HG03039 (cell line): Measurements from ENCODE around the gene ZNF280B.
"Not testable (repeated sequence)": the region's sequence is repeated elsewhere in the genome, so short reads cannot be mapped to it uniquely, and the experiment has no call there.

Source experiments
- ATAC-seq: cut with Tn5 transposase; IDR thresholded peaks from one replicate; pipeline ENCODE4 v1.9.1; 2021; ENCODE audit warnings: mild to moderate bottlenecking, moderate library complexity; ENCODE audit not compliant: unreplicated experiment

Gene ZNF280B

DNA sequence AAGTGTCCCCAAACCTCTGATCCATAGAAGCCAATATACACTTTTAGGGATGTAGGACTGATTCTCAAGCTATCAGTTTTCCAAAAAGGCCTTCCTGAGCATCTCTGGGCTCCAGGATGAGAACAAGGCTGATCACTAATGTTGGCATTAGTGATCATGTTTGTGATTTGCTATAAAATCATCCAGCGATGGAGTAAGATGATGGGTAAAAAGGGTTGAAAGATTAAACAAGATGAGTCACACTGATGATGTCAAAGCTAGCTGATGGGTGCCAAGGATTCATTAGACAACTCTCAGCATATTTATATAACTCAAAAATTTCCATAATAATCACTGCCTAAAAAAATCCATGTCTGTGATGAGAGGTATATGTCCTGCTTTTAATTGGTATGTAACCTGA is 42.8 kb downstream of the ZNF280B start:
- ATAC-seq, result no peak

DNA sequence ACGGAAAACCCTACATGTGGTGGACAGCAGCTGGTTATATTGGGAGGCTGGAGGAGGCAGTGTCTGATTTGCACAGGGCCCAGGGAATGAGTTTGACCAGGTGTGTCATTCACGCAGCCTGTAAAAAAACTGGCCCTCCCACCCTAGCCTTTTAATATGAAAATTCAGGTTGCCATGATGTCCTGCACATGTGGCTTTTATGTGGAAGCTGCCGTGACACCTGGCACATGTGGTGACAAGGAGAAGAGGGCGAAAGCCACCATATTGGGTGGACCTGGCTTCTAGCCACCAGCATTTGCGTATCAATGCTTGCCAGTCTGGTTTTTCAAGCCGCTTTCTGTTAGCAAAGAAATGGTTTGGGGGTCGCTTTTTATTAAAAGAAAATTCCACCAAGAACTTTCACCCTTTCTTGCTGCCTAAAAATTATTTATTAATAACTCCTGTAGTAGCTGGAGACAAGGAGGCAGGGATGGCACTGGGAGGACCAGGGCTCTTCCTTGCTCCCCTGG is 43.4 kb downstream of the ZNF280B start:
- no peak for ATAC-seq

DNA sequence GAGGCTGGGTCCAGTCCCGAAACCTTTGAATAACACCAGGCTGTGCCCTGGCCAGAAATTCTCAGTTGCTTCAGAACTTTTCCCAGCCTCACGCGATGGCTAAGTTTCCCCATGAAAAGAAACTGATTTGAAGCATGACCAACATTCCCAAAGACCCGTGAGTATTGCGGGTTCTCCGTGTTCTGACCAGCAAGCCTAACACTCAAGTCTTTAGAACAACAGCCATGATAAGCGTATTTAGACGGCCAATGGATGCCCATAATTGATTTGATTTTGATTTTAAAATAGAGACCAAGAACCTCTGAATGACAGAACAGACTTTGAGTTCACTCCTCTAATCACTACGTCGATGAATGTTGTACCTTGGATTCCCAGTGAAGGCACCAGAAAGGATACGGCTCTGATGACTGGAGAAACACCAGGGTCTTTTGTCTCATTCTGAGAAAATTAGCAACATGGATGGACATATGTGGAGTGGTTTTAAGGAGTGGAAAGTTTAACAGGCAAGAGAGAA is 43.9 kb downstream of the ZNF280B start:
- no peak for ATAC-seq

DNA sequence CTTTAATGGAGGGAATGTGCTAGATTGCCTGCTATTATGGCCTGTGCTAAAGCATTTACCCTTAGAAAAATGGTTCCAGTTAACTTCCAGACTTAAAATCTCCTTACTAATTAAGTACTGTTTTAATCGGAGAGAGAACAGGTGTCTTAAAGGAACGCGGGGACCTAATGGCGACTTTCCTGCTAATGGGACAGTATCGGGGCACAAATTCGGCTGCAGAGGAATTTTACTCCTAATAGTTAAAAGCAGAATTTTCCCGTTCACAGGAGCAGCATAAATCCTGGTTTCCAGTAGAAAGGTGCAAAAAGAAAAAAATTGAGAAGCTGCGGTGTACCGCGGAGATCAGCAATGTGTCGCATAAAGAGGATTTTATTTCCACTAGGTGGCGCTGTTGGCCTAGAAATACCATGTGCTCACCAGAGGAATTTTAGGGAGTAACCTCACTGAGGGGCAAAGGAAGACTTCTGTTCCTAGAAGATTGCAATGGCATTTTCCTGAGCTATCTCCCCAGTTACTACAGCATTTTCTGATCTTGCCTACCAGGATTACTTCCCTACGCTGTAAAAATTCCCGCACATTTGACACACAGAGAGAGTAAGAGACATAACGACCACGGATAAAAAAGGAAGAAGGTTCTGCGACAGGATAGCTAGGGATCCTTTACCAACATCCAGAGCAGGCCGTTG is 44.5 kb downstream of the ZNF280B start:
- ATAC-seq, result no peak

DNA sequence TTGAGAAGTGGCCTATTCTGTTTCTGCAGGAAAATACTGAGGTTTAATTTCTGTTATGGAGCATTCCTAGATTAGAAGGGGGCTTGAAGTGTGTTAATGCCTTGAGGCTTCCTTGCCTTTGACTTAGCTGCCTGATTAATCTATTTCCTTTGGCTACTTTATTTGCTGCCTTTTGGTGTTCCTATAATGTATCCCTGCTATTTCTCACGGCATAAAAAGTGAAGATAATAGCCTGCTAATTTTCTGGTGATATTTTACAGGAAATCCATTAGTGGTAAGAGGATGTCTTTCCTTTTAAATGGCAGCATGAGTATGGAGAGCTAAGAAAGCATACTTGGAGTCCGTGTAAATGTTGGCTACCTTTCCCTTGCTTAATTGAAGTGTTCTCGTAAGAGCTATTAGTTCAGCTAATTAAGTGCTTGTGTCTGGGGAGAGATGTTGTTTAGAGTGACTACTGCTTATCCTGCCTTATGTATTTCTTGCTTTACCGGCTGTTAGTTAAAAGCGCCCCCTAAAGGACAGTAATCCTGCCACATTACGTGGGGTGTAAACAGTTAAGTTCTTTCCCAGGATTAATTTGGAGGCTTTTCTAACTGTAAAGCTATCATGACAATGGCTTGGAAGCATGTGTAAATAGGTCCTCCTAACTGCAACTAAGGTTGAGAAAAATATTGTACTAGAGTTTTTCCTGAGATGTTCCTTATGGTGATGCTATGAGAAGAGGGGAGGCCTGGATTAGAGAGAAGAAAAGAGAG is 45.6 kb downstream of the ZNF280B start:
- no peak for ATAC-seq

DNA sequence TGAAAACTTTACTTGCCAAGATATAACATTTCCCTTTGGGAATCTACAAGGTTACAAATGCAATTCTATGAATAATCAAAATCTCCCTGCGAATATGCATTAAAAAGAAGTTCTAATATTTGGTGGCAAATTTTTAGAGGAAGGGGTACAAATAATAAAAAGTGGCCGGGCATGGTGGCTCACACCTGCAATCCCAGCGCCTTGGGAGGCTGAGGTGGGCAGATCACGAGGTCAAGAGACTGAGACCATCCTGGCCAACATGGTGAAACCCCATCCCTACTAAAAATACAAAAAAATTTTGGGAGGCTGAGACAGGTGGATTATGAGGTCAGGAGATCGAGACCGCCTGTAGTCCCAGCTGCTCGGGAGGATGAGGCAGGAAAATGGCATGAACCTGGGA is 47.0 kb downstream of the ZNF280B start:
- no peak for ATAC-seq

DNA sequence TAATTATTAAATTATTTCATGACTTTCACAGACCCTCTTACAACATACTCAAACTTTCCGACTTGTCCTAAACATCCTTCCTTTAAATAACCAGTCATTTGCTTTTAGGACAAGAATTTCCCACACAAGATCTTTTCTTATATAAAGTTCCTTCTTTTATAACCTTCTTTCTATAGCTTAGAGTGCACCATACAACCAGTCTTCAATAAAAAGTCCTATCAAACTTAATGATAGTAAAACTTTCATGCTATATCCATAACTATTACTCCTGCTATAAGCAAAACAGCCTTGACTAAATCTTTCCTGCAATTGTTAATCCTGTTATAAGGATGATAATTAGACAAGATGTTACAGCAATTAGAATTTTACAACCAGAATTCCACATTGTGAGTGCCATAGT is 47.4 kb downstream of the ZNF280B start:
- ATAC-seq, result no peak

DNA sequence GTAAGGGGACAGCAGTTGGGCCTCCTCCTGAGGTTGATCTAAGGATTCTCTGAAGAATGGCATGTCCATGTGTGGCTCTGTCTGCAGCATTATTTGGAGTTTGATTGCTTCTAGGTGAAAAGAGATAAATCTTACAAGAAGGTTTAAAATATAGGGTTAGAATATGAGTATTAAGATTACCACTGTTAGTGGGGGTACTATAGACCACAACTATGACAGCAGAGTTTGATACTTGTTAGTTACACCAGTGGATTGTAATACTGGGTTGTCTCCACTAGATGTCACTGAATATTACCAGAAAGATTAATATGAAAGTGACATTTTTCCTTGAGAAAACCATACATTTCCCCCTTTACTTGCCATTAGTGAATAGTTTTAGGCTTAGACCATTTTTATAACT is 47.9 kb downstream of the ZNF280B start:
- no peak for ATAC-seq

DNA sequence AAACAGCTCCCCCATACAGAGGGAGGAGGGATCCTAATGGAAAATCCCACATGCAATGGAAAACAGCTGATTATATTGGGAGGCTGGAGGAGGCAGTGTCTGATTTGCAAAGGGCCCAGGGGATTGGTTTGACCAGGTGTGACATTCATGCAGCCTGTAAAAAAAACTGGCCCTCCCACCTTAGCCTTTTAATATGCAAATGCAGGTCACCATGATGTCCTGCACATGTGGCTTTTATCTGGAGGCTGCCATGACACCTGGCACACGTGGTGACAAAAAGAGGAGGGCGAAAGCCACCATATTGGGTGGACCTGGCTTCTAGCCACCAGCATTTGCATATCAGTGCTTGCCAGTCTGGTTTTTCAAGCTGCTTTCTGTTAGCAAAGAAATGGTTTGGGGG is 48.5 kb downstream of the ZNF280B start:
- no peak for ATAC-seq

DNA sequence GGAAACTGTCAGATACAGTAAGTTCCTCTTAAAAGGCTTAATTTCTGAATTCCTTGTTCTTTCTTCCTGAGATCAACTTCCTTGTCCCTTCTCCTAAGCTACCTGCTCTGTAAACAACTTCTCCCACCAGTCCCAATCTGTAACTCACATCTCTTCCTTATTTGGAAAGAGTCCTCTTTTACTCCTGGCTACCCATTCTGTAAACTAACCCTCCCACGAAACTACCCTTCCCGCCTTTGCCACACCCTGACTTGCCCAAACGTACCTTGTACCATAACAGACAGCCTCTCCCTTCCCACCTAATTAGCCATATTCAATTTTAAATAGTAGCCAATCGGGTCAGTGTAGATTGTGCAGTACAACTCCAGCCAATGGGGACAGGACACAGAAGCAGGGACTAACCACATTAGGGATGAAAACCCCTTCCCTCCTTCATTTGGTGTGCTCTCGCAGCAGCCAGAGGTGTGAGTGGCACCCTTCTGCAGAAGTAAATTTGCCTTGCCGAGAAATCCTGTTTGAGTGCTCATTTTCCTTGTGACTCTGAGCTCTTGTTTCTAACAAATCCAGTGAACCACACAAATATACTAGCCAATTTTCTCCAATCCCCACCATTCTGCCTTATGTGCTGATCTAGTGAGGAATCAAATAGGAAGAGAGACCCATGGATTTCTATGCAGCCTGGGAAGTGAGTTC is 49.5 kb downstream of the ZNF280B start:
- ATAC-seq, result no peak

DNA sequence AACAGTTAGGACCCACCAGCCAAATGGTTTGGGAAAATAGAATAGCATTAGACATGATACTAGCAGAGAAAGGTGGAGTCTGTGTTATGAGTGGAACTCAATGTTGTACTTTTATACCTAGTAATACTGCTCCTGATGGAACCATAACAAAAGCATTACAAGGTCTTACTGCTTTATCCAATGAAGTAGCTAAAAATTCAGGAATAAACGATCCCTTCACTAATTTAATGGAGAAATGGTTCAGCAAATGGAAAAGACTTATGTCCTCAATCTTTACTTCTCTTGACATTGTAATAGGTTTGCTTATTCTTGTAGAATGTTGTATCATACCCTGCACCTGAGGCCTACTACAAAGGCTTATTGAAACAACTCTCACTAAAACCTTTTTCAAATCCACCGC is 50.2 kb downstream of the ZNF280B start:
- no peak for ATAC-seq

DNA sequence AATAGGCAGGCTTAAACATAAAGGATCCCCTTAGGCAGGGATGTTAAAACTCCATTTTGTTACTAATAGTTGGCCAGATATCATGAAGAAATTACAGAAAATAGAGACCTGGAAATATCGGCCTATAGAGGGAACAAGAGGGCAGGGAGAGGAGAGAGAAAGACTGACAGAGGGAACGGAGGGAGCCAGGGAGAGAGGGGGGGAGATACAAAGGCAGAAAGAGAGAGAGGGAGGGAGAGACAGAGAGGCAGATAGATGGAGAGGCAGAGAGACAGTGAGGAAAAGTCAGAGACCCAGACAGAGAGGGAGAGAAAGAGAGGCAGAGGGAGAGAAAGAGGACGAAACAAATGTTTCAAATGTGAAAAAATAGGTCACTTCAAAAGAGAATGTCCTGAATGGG is 53.5 kb downstream of the ZNF280B start:
- no peak for ATAC-seq

DNA sequence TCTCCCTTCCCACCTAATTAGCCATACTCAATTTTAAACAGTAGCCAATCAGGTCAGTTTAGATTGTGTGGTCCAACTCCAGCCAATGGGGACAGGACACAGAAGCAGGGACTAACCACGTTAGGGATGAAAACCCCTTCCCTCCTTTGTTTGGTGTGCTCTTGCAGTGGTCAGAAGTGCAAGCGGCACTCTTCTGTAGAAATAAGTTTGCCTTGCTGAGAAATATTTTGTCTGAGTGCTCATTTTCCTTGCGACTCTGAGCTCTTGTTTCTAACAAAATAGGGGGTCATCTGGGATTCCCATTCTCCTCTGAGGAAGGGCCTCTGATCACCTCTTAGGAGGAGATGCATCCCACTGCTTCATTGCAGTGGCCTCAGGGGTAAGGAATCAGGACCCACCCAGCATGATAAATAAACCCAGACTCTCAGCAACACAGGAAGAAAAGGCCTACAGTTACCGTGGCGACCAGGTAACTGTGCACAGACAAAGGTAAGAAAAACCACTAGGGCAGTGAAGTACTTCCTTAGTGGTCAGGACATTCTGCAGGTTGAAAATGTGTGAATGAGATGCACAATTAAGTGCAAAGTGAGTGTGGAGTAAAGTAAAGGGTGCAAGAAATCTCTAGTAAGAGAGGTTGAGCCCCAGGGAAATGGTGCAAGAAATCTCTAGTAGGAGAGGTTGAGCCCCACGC is 55.4 kb downstream of the ZNF280B start:
- no peak for ATAC-seq

DNA sequence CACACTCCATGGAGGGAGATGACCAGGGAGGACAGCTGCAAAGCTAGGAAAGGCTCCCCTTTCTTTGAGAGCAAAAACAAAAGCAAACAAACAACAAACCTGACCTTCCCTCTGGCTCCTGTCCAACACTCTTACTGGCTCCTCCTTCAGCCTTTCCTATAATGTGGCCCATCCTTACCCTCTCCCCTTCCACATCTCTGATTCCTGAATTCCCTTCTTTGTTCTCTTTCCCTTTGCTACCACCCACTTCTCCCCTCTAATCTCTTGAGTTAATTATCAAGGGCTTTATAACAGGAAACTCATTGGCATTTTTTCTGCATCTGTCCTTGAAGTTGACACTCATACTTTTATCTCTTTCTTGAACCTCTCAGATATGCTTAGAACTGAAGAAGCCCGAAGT is 56.3 kb downstream of the ZNF280B start:
- no peak for ATAC-seq

DNA sequence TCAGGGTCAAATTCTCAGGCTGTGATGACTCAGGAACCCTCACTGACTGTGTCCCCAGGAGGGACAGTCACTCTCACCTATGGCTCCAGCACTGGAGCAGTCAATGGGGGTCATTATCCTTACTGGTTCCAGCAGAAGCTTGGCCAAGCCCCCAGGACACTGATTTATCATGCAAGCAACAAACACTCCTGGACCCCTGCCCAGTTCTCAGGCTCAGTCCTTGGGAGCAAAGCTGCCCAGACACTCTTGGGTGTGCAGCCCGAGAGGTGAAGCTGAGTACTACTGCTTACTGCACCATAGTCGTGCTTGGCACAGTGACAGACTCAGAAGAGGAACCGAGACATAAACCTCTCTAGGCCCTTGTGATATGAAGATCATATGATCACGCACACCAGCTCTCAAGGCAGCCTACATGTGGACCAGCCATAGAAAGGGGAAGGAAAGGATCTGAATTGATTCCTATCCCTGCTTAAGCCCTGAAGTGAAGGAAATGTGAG is 58.2 kb downstream of the ZNF280B start:
- ATAC-seq, result peak; percentile 85

DNA sequence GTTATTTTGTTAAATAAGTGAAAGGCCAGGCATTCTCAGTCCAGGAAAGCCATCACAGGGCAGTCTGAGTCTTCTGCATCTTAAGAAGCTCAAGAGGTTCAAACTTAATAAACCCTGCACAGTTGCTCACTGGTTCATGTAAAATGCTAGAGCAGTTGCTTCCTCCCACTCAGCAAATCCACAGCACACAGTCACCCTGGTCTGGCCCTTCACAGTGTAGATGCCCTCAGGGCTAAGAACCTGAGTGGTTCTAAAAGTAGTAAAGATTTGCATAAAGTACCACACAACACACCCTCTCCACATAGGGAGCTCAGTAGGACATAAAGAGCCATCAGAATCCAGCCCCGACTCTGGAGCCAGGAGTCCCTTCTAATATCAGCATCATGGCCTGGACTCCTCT is 58.7 kb downstream of the ZNF280B start:
- ATAC-seq, result peak; percentile 5

DNA sequence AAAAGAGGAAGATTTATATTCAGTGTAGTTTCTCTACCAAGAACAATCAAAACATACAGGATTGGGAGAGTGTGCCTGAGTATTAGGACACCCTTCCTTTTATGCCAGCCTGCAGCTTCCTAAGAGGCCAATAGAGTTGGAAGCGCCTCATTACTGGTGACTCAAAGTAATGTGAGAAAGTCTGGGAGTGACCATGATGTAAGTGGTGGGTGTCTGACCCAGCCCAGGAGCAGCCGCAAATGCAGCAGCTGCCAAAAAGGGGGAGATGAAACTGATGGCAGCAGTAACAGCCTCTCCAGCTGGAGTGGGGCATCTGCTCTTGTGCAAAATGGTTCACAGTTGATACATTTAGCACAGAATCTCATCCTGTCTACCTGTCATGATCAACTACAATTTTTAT is 62.0 kb downstream of the ZNF280B start:
- no peak for ATAC-seq

DNA sequence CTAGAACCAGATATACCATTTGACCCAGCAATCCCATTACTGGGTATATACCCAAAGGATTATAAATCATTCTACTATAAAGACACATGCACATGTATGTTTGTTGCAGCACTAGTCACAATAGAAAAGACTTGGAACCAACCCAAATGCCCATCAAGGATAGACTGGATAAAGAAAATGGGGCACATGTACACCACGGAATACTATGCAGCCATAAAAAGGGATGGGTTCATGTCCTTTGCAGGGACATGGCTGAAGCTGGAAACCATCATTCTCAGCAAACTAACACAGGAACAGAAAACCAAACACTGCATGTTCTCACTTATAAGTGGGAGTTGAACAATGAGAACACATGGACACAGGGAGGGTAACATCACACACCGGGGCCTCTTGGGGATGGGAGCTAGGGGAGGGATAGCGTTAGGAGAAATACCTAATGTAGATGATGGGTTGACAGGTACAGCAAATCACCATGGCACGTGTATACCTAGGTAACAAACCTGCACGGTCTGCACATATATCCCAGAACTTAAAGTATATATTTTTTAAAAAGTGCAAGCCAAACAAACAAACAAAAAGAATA is 64.4 kb downstream of the ZNF280B start:
- not testable (repeated sequence) for ATAC-seq

DNA sequence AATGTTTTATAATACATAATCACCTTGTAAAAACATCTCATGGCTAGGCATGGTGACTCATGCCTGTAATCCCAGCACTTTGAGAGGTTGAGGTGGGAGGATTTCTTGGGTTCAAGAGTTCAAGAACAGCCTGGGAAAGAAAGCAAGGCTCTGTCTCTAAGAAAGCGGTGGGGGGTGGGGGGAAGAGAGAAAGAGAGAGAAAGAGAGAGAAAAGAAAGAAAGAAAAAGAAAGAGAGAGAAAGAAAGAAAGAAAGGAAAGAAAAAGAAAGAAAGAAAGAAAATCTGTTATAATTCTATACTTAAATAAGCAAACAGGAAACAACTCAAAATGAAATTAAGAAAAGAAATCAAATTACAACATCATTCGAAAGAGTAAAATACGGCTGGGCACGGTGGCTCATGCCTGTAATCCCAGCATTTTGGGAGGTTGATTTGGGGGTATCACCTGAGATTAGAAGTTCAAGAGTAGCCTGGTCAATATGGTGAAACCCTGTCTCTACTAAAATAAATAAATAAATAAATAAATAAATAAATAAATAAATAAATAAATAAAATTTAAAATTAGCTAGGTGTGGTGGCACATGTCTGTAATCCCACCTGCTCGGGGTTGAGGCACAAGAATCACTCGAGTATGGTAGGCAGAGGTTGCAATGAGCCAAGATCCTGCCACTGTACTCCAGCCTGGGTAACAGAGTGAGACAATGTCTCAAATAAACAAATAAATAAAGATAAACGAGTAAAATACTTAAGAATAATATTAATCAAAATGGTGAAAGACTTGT is 65.4 kb downstream of the ZNF280B start:
- no peak for ATAC-seq

DNA sequence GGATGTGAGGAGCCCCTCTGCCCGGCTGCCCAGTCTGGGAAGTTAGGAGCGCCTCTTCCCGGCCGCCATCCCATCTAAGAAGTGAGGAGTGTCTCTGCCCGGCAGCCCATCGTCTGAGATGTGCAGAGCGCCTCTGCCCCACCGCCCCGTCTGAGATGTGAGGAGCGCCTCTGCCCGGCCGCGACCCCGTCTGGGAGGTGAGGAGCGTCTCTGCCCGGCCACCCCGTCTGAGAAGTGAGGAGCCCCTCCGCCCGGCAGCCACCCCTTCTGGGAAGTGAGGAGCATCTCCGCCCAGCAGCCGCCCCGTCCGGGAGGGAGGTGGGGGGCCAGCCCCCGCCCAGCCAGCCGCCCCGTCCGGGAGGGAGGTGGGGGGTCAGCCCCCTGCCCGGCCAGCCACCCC is 66.9 kb downstream of the ZNF280B start:
- not testable (repeated sequence) for ATAC-seq
